Gastrocnemius medialis (tissue), 4 donors: ENCODE measurements around the gene ENTR1. TPM values are rescaled to one million over a fixed set of nuclear protein-coding genes. Genes with fewer than 3 reads are reported as not detected.

Experiments
- ATAC-seq, 2 donors: fragments of 150-250 bp; one replicate each; pipeline ENCODE4 v1.9.1; 2016
- DNase-seq, 2 donors: peaks; one replicate each; pipeline ENCODE4 v3.0.0-alpha.2; 2019
- H3K27ac ChIP-seq, 4 donors: fragments of 200-600 bp; sonication (generic); 1 replicate in 1 of 4; 2 replicates in 3 of 4; pipeline ENCODE4 v1.5.1; 2016 to 2018; ENCODE audit warnings: mild to moderate bottlenecking in 2 of 4, moderate library complexity in 1 of 4
- H3K27me3 ChIP-seq, 3 donors: fragments of 200-600 bp; sonication (generic) in 2 of 3; 1 replicate in 1 of 3; 2 replicates in 2 of 3; pipeline versions ENCODE4 v1.5.1 to v1.6.0; 2016 to 2019; ENCODE audit warnings: mild to moderate bottlenecking in 1 of 3, moderate library complexity in 1 of 3
- H3K36me3 ChIP-seq, 2 donors: fragments of 200-600 bp; sonication (generic) in 1 of 2; one replicate each; pipeline ENCODE4 v1.5.1; 2017 to 2018
- H3K4me1 ChIP-seq, 2 donors: fragments of 200-600 bp; sonication (generic) in 1 of 2; one replicate each; pipeline ENCODE4 v1.5.1; 2016 to 2017; ENCODE audit warnings: mild to moderate bottlenecking in 2 of 2
- H3K4me3 ChIP-seq, 4 donors: fragments of 200-600 bp; sonication (generic) in 3 of 4; 1 replicate in 1 of 4; 2 replicates in 3 of 4; pipeline ENCODE4 v1.5.1; 2016 to 2019; ENCODE audit warnings: mild to moderate bottlenecking in 2 of 4
- H3K9me3 ChIP-seq, 3 donors: fragments of 200-600 bp; sonication (generic) in 2 of 3; 1 replicate in 1 of 3; 2 replicates in 2 of 3; pipeline ENCODE4 v1.5.1; 2016 to 2019
- POLR2A ChIP-seq, 2 donors: fragments of 450-650 bp; IDR thresholded peaks; one replicate each; pipeline ENCODE4 v1.6.1; 2017; ENCODE audit warnings: antibody characterized with exemption in 2 of 2, mild to moderate bottlenecking in 2 of 2, moderate library complexity in 2 of 2
- in situ Hi-C, 4 donors: fragments of 200-750 bp; cut with MboI; loops; one replicate each; pipeline versions ENCODE4 v1.15.0 to v1.8.0; 2017; ENCODE audit warnings: low sequenced_read_pairs in 4 of 4
- intact Hi-C: fragments of 100-400 bp; cut with DNase I; formaldehyde crosslinking; loops from one replicate; pipeline ENCODE4 v1.15.1; 2023; ENCODE audit warnings: low total_unique reads
- total RNA-seq, 4 donors: library from RNA; depleted of rRNA; stranded (reverse); fragments of >200 nt; gene quantifications; one replicate each; pipeline versions ENCODE4 v1.1.0 to v1.2.3, GENCODE V29; 2016
- TF ChIP-seq, protein P1 (sequence below), 5 experiments: fragments of 450-650 bp in 3 of 5; fragments of 200-600 bp in 2 of 5; sonication (generic) in 2 of 5; IDR thresholded peaks in 4 of 5; conservative IDR thresholded peaks in 1 of 5; 1 replicate in 4 of 5; 2 replicates in 1 of 5; pipeline ENCODE4 v1.5.1; 2016 to 2019; ENCODE audit warnings: antibody characterized with exemption in 5 of 5, mild to moderate bottlenecking in 3 of 5, moderate library complexity in 3 of 5

ENTR1 gene
- total RNA-seq, 4 donors from 2014 or later: 23.2 to 43.5 (median 36.5) TPM

DNA sequence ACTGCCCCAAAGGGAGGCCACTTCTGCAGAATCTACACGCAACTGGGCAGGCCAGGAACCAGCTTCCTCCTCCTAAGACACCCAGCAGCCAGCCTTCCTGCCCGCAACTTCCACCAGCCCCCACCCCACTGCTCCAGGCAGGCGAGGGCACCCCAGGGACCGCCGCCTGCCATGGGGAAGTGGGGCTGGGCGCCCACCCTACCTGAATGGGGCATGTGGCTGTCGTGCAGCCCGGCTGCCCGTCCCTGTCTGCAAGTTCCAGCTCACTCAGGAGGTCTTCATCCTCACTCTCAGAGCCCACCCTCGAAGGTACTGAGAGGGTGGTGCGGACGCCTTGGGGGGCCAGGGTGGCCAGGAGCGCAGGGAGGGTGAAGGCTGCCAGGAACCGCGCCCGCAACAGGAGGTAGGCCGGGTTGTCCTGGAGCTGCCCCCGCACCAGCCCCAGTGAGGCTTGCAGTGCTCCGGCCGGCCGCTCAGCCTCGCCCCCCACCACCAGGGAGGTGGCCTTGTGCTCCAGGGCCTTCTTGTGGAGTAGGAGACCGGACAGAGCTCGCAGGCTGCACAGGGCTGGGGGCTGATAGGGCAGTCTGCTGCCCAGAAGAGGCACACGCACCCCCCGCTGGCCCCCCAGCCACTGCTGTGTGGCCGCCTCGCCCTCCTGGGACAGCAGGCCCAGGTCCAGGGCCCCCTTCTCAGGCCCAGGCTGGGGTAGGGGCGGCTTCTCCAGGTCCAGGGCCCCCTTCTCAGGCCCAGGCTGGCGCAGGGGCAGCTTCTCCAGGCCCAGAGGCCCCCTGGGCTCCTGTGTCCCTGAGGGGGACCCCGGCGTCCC lies 32.9 kb downstream of the ENTR1 start:
- intact Hi-C loops: no loop called here
- ATAC-seq (no peak), DNase-seq (no peak)
- no peaks in the 10 kb centered on the region for H3K9me3 ChIP-seq
- TF ChIP-seq, protein P1, sequence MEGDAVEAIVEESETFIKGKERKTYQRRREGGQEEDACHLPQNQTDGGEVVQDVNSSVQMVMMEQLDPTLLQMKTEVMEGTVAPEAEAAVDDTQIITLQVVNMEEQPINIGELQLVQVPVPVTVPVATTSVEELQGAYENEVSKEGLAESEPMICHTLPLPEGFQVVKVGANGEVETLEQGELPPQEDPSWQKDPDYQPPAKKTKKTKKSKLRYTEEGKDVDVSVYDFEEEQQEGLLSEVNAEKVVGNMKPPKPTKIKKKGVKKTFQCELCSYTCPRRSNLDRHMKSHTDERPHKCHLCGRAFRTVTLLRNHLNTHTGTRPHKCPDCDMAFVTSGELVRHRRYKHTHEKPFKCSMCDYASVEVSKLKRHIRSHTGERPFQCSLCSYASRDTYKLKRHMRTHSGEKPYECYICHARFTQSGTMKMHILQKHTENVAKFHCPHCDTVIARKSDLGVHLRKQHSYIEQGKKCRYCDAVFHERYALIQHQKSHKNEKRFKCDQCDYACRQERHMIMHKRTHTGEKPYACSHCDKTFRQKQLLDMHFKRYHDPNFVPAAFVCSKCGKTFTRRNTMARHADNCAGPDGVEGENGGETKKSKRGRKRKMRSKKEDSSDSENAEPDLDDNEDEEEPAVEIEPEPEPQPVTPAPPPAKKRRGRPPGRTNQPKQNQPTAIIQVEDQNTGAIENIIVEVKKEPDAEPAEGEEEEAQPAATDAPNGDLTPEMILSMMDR (IDR thresholded peaks at IDR 0.05 in 4 of 5, conservative IDR thresholded peaks at IDR 0.05 in 1 of 5): no peak
- TF ChIP-seq POLR2A (IDR thresholded peaks at IDR 0.05): no peak
- in situ Hi-C loops: no loop called here
- no peaks in the 10 kb centered on the region for H3K4me1 ChIP-seq
- H3K27ac ChIP-seq: no peak overlapping the region
- H3K36me3 ChIP-seq: peaks cover 0 to 35% of the 10 kb centered on the region in 2 donors
- H3K27me3 ChIP-seq: peaks cover 0 to 2% (median 0%) of the 10 kb centered on the region in 3 donors
- no peak overlapping the region for H3K4me3 ChIP-seq

DNA sequence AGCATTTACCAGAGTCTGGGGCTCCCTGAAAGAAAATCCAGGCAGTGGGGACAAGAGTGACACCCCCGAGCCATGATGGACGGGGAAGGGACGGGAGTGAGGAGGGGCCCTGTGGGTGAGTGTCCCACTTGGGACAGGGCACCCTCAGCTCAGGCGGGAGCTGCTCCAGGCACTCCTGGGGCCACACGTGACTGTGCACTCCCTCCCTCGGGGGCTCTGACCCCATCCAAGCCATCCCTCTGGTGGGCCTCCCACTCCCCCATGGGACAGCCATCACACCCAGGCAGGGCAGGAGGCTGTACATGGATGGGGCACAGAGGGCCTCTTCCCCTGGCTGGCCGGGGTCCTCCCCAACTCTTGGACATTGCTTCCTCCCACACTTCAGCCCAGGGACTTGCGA lies 34.0 kb downstream of the ENTR1 start:
- peaks cover 0 to 26% of the 10 kb centered on the region in 2 donors for H3K36me3 ChIP-seq

DNA sequence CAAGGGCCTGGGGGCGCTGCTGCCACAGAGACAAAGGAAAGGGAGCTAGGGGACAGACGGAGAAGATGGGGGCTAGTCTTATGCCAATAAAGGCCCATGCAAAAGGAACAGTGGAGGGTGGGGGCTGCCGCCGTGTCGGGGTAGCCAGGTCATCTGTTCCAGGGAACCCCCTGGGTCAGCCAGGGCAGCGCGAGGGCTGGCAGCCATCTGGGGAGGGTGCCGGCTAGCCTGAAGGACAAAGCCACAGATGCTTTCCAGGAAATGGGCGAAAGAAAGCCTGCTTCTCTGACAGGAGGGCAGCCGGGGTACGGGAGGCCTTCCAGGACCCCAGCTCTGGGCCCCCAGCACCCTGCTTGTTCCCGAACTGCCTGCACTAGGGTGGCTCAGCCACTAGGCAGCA lies 35.3 kb downstream of the ENTR1 start:
- Histone ChIP-seq H3K36me3 (peaks cover 0 to 15% of the 10 kb centered on the region in 2 donors), H3K9me3 (no peaks in the 10 kb centered on the region), H3K4me1 (no peaks in the 10 kb centered on the region), H3K27ac (no peak overlapping the region), H3K4me3 (no peak overlapping the region), H3K27me3 (peaks cover 0 to 5% (median 0%) of the 10 kb centered on the region in 3 donors)
- intact Hi-C loops (no loop called here), in situ Hi-C loops (no loop called here)
- no peak for ATAC-seq
- no peak for DNase-seq
- TF ChIP-seq, protein P1 (IDR thresholded peaks at IDR 0.05 in 4 of 5, conservative IDR thresholded peaks at IDR 0.05 in 1 of 5): no peak

More for the DNA sequence above, 34.0 kb downstream of the ENTR1 start:
- Histone ChIP-seq H3K27me3 (peaks cover 0 to 5% (median 0%) of the 10 kb centered on the region in 3 donors), H3K27ac (no peak overlapping the region), H3K4me3 (no peak overlapping the region), H3K9me3 (no peaks in the 10 kb centered on the region), H3K4me1 (no peaks in the 10 kb centered on the region)
- intact Hi-C loops (no loop called here), in situ Hi-C loops (no loop called here)
- no peak for TF ChIP-seq POLR2A (IDR thresholded peaks at IDR 0.05)
- TF ChIP-seq, protein P1 (IDR thresholded peaks at IDR 0.05 in 4 of 5, conservative IDR thresholded peaks at IDR 0.05 in 1 of 5): no peak
- no peak for ATAC-seq
- no peak for DNase-seq

DNA sequence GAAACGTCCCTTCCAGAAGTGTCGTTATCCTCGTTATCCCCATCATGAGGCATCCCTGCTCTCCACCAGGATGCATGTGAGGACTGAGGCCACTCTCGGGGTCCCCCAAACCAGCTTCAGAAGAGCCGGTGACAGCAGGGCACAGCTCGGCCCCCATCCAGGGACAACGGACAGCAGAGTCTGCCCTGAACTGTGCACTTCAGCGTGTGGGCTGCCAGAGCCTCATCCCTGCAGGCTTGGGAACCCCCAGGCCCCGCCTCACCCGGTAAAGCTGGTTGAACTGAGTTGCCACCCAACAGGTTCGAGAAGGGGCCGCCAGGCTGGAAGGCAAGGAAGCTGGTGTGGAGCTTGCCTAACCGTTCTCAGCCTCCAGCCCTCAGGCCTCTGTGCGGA lies 36.2 kb downstream of the ENTR1 start:
- peaks cover 0 to 6% of the 10 kb centered on the region in 2 donors for H3K36me3 ChIP-seq
- no peaks in the 10 kb centered on the region for H3K4me1 ChIP-seq
- in situ Hi-C loops: no loop called here
- H3K9me3 ChIP-seq: no peaks in the 10 kb centered on the region
- intact Hi-C loops: no loop called here
- TF ChIP-seq POLR2A (IDR thresholded peaks at IDR 0.05): no peak
- TF ChIP-seq, protein P1 (IDR thresholded peaks at IDR 0.05 in 4 of 5, conservative IDR thresholded peaks at IDR 0.05 in 1 of 5): no peak
- H3K4me3 ChIP-seq: no peak overlapping the region
- no peak overlapping the region for H3K27ac ChIP-seq
- ATAC-seq: no peak
- peaks cover 0 to 5% (median 0%) of the 10 kb centered on the region in 3 donors for H3K27me3 ChIP-seq
- DNase-seq: no peak
